B cell (primary cell): ENCODE results near the gene COTL1. TPM values are rescaled to one million over a fixed set of nuclear protein-coding genes. Genes with fewer than 3 reads are reported as not detected.
A peak's percentile ranks its signal among the peaks of the same experiment; 100 is the strongest.

Source experiments
- ATAC-seq: fragments of 200-7000 bp; cut with Tn5 transposase; one replicate; pipeline ENCODE4 v1.10.0; 2021; ENCODE audit warnings: low read depth, mild to moderate bottlenecking, moderate number of reproducible peaks, moderate library complexity
- CTCF ChIA-PET: fragments of 350-600 bp; sonication (Branson Sonifier 250); formaldehyde crosslinking; loops from one replicate; lab custom pipeline; 2021; ENCODE audit warnings: antibody characterized with exemption, inconsistent platforms; lab: Charles Lee
- POLR2A ChIA-PET: fragments of 350-600 bp; sonication (Branson Sonifier 250); formaldehyde crosslinking; loops from one replicate; lab custom pipeline; 2021; ENCODE audit warnings: antibody characterized with exemption; lab: Charles Lee
- DNase-seq: peaks from one replicate; pipeline ENCODE4 v3.0.0; 2013
- H2AFZ ChIP-seq: 2 replicates; pipeline ENCODE4 v1.6.1; 2012; ENCODE audit warnings: mild to moderate bottlenecking, low read depth, low read length; ENCODE audit not compliant: insufficient read depth, poor library complexity, severe bottlenecking
- H3K27ac ChIP-seq, 2 donors: 1 replicate in 1 of 2; 2 replicates in 1 of 2; pipeline ENCODE4 v1.5.1; 2012 to 2013; ENCODE audit warnings: low read length in 2 of 2, mild to moderate bottlenecking in 2 of 2, moderate library complexity in 1 of 2
- H3K27me3 ChIP-seq, 4 experiments: fragments of 200-600 bp in 1 of 4; sonication (generic) in 1 of 4; replicated peaks in 1 of 4; 1 replicate in 2 of 4; 2 replicates in 2 of 4; pipeline versions ENCODE4 v1.6.1 to v1.7.0; 2013 to 2016; ENCODE audit warnings: low read length in 3 of 4, mild to moderate bottlenecking in 2 of 4, mixed read lengths in 1 of 4, moderate library complexity in 1 of 4; ENCODE audit not compliant: insufficient read depth in 4 of 4, control insufficient read depth in 3 of 4; ENCODE audit errors: control extremely low read depth in 1 of 4
- H3K36me3 ChIP-seq, 2 experiments: replicated peaks in 1 of 2; 1 replicate in 1 of 2; 2 replicates in 1 of 2; pipeline versions ENCODE4 v1.6.1 to v1.7.1; 2013; ENCODE audit warnings: low read length in 1 of 2; ENCODE audit not compliant: insufficient read depth in 2 of 2, control insufficient read depth in 1 of 2; ENCODE audit errors: control extremely low read depth in 1 of 2, extremely low read depth in 1 of 2
- H3K4me1 ChIP-seq, 2 donors: fragments of 200-600 bp in 1 of 2; sonication (generic) in 1 of 2; 1 replicate in 1 of 2; 2 replicates in 1 of 2; pipeline versions ENCODE4 v1.5.1 to v1.6.1; 2013 to 2017; ENCODE audit warnings: low read length in 2 of 2; ENCODE audit not compliant: control insufficient read depth in 2 of 2, insufficient read depth in 2 of 2
- H3K4me2 ChIP-seq: replicated peaks from 2 replicates; pipeline ENCODE3; 2012; ENCODE audit warnings: mild to moderate bottlenecking, low read depth, low read length; ENCODE audit not compliant: poor library complexity, severe bottlenecking
- H3K4me3 ChIP-seq, 5 experiments: fragments of 200-600 bp in 1 of 5; sonication (generic) in 1 of 5; 1 replicate in 3 of 5; 2 replicates in 2 of 5; pipeline versions ENCODE4 v1.5.1 to v1.7.0; 2011 to 2016; ENCODE audit warnings: low read length in 4 of 5, mild to moderate bottlenecking in 4 of 5, low read depth in 2 of 5, control low read depth in 1 of 5, moderate library complexity in 1 of 5; ENCODE audit not compliant: insufficient read depth in 1 of 5; ENCODE audit errors: control extremely low read depth in 1 of 5, extremely low read depth in 1 of 5
- H3K79me2 ChIP-seq: fragments of 200-600 bp; sonication (generic); one replicate; pipeline ENCODE4 v1.6.0; 2016; ENCODE audit warnings: low read length; ENCODE audit not compliant: control insufficient read depth, insufficient read depth
- H3K9ac ChIP-seq: fragments of 200-600 bp; sonication (generic); 2 replicates; pipeline ENCODE4 v1.6.1; 2017; ENCODE audit warnings: mild to moderate bottlenecking, low read length, moderate library complexity
- H3K9me3 ChIP-seq, 3 donors: one replicate each; pipeline versions ENCODE4 v1.6.1 to v1.7.1; 2013; ENCODE audit warnings: low read length in 2 of 3; ENCODE audit not compliant: control insufficient read depth in 2 of 3, insufficient read depth in 1 of 3; ENCODE audit errors: control extremely low read depth in 1 of 3
- H4K20me1 ChIP-seq: 2 replicates; pipeline ENCODE4 v1.6.0; 2012; ENCODE audit warnings: mild to moderate bottlenecking, low read length; ENCODE audit not compliant: insufficient read depth, control insufficient read depth, poor library complexity, severe bottlenecking
- H3K27ac Mint-ChIP-seq: one replicate; pipeline ENCODE4 v1.8.0; 2021; ENCODE audit warnings: mixed read lengths
- H3K27me3 Mint-ChIP-seq: one replicate; pipeline ENCODE4 v1.8.0; 2021; ENCODE audit warnings: mixed read lengths
- H3K4me1 Mint-ChIP-seq: one replicate; pipeline ENCODE4 v1.8.0; 2021; ENCODE audit warnings: mixed read lengths
- H3K4me3 Mint-ChIP-seq: one replicate; pipeline ENCODE4 v1.8.0; 2021; ENCODE audit warnings: mixed read lengths
- H3K9me3 Mint-ChIP-seq: one replicate; pipeline ENCODE4 v1.8.0; 2022; ENCODE audit warnings: mixed read lengths; ENCODE audit not compliant: insufficient read depth
- CTCF ChIP-seq: fragments of 200-600 bp; IDR thresholded peaks from one replicate; pipeline ENCODE4 v1.8.0; 2022; ENCODE audit warnings: antibody characterized with exemption, mild to moderate bottlenecking
- EZH2 ChIP-seq: IDR thresholded peaks from 2 replicates; pipeline ENCODE4 v1.6.1; 2012; ENCODE audit warnings: borderline replicate concordance, low read depth, mild to moderate bottlenecking, moderate library complexity, low read length; ENCODE audit not compliant: insufficient read depth, poor library complexity, severe bottlenecking
- WGBS: methylation state at CpG from one replicate; pipeline ENCODE4 v1.1.5; 2013; ENCODE audit warnings: missing lambda C conversion rate; ENCODE audit not compliant: insufficient coverage; 5-methylcytosine and 5-hydroxymethylcytosine counted together
- intact Hi-C: fragments of 100-400 bp; cut with micrococcal nuclease; formaldehyde crosslinking; loops from one replicate; pipeline ENCODE4 v1.10.0; 2022
- polyA plus RNA-seq: library from polyadenylated mRNA; depleted of rRNA; stranded (reverse); fragments of >200 nt; gene quantifications from 2 replicates; pipeline ENCODE4 v1.2.3, GENCODE V29; 2012
- total RNA-seq, 2 donors: library from RNA; stranded (reverse); fragments of 120-200 nt in 1 of 2; gene quantifications; 1 replicate in 1 of 2; 2 replicates in 1 of 2; pipeline versions ENCODE4 v1.2.3 to v1.2.4, GENCODE V29; 2013 to 2022

The COTL1 gene
- total and polyA plus RNA-seq, 2 donors (not counting 1 experiment from before 2014, with no cell fraction given), result 158 to 264 TPM

- Histone ChIP-seq H2AFZ (peak overlapping the region; percentile 63), H3K36me3 (peaks cover 8 to 24% of the 10 kb centered on the region in 2 experiments), H3K4me3 (peak overlapping the region; percentile 11 to 75 (median 70)), H3K9ac (peak overlapping the region; percentile 79), H3K9me3 (no peaks in the 10 kb centered on the region), H3K79me2 (peaks cover 59% of the 10 kb centered on the region), H3K27ac (peak overlapping the region; percentile 35 to 71), H4K20me1 (peaks cover 25% of the 10 kb centered on the region), H3K4me1 (peaks cover 26 to 35% of the 10 kb centered on the region in 2 donors), H3K4me2 (peak overlapping the region; percentile 94), H3K27me3 (no peaks in the 10 kb centered on the region)
- TF ChIP-seq EZH2 (no peak), CTCF (no peak)
- Mint-ChIP-seq H3K27ac (peak overlapping the region; percentile 81), H3K9me3 (no peaks in the 10 kb centered on the region), H3K4me1 (peaks cover 43% of the 10 kb centered on the region), H3K27me3 (no peaks in the 10 kb centered on the region), H3K4me3 (peak overlapping the region; percentile 83)
- peak; percentile 62 for DNase-seq
- ATAC-seq, result peak; percentile 62
- WGBS, result 2% methylated on average over 93 of the region's 96 CpGs
- ChIA-PET CTCF (interaction anchor here (0.8 to 8.5 kb wide), 10 partner anchors 15 to 143 kb away, joined by 3 to 36 read pairs (median 4); no protein-coding TSS in a partner anchor), POLR2A (interaction anchor here (0.5 to 2.0 kb wide), 4 partner anchors 8 to 130 kb away, joined by 4 to 5 read pairs (median 4); no protein-coding TSS in a partner anchor)
- intact Hi-C loops, result loop anchor here (2.0 kb wide), 1 partner anchor 26 kb away; no protein-coding TSS in a partner anchor
Measured at GRCh38 chr16:84648595-84649510, 31.0 kb upstream of the COTL1 start.
